ENCODE data around the gene SYNPO. TPM values are rescaled to one million over a fixed set of nuclear protein-coding genes. Genes with fewer than 3 reads are reported as not detected.

SYNPO gene
- total RNA-seq, 2 donors from 2014 or later = 4.2 to 4.5 TPM

DNA sequence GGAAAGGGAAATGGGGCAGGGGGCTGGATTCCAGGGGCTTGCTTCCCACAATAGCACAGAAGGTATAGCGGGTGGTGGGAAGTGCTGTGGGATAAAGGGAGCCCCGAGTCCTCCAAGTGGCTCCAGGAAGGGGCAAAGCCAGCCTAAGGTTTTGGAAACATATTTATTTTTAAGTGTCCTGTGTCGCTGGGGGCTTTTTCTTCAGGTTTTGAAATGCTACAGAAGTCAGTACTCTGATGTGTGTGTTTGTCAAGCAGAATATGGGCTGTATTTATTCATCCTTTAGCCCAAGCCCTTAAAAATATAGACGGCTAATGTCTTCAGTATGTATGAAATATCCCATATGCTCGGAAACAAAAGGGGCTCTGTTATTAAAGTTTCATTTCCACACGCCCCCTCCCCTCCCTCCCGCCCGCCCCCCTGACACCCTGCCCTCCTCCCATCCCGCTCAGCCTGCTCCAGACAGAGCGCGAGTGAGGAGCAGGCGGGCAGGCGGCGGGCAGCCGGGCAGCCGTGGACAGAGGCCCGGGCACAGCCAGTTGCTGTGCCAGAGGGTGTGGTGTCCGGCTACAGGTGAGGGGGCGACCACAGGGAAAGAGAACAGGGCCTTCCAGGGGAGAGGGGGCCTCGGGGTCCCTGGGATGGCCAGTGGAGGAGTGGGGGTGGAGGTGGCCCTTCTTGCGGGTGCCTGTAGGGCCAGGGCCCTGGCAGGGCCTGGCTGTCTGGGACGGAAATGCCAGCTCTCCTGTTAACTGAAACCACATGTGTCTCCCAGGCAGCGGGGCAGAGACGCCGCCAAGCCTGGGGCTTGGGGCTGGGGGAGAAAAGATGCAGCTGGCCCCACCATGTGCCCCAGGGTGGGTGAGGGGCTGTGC is 39.6 kb upstream of the SYNPO start:
- no peak for DNase-seq
- TF ChIP-seq, protein P1, sequence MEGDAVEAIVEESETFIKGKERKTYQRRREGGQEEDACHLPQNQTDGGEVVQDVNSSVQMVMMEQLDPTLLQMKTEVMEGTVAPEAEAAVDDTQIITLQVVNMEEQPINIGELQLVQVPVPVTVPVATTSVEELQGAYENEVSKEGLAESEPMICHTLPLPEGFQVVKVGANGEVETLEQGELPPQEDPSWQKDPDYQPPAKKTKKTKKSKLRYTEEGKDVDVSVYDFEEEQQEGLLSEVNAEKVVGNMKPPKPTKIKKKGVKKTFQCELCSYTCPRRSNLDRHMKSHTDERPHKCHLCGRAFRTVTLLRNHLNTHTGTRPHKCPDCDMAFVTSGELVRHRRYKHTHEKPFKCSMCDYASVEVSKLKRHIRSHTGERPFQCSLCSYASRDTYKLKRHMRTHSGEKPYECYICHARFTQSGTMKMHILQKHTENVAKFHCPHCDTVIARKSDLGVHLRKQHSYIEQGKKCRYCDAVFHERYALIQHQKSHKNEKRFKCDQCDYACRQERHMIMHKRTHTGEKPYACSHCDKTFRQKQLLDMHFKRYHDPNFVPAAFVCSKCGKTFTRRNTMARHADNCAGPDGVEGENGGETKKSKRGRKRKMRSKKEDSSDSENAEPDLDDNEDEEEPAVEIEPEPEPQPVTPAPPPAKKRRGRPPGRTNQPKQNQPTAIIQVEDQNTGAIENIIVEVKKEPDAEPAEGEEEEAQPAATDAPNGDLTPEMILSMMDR (conservative IDR thresholded peaks at IDR 0.05) = no peak
- H3K27me3 Mint-ChIP-seq (ENCODE audit: insufficient read depth) = no peaks in the 10 kb centered on the region

DNA sequence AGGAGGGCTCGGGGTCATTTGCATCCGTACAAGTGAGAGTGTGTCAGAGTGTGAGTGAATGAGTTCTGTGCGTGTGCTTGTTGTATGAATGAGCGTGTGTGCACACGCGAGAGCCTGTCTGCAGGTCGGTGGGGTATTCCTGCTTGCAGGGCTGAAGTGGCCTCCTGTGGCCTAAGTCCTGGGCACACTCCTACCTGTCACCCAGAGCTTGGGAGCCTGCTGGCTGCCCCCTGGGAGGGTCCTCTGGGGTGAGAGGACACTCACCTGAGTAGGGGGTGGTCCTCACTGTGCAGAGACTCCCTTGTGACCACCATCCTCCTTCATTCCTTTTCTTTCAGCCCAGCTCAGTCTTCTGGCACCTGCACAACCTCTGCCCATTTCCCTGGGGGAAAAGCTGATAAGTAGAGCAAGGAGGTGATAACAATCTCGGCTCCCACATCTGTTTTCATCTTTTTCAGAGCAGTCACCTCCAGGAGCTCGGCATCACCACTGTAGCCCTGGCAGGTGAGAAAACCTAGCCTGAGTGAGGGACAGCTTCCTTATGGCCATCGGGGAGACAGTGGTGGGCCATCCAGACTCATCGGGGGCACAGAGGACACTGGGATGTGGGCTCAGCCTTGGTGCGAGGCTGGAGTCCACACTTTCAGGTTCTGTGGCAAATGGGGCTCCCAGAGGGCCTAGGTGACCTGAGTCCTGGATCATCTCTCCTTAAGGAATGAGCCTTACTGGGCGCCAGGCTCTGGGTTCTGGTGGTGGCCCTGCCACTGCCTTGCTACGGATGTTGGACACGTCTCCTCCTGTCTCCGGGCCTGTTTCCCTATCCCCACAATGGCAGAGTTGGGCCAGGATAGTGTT is 38.7 kb upstream of the SYNPO start:
- peaks cover 6% of the 10 kb centered on the region for H3K4me1 ChIP-seq (ENCODE audit: control insufficient read depth, insufficient read depth, low read length)
- no peak overlapping the region for H3K4me3 Mint-ChIP-seq
- H3K4me3 ChIP-seq (ENCODE audit: low read length) = no peak overlapping the region
- H3K27me3 ChIP-seq (ENCODE audit: control insufficient read depth, insufficient read depth, low read length, poor library complexity, severe bottlenecking) = no peaks in the 10 kb centered on the region
- no peaks in the 10 kb centered on the region for H3K36me3 ChIP-seq (ENCODE audit: control insufficient read depth, insufficient read depth, low read length)
- no peaks in the 10 kb centered on the region for H3K9me3 ChIP-seq (ENCODE audit: control insufficient read depth, low read length)
- no peak for DNase-seq
- TF ChIP-seq, protein P1 (conservative IDR thresholded peaks at IDR 0.05) = no peak
- WGBS, 2 experiments (ENCODE audit: insufficient coverage in 1 of 2, insufficient read length in 1 of 2) = 87 to 93% methylated on average over 11 to 16 of the region's 16 CpGs
- no peak overlapping the region for H3K27ac ChIP-seq (ENCODE audit: low read depth, low read length)
- H3K36me3 Mint-ChIP-seq (ENCODE audit: low read depth) = no peaks in the 10 kb centered on the region
- H3K27ac Mint-ChIP-seq = no peak overlapping the region
- no peaks in the 10 kb centered on the region for H3K9me3 Mint-ChIP-seq
- peaks cover 35% of the 10 kb centered on the region for H3K4me1 Mint-ChIP-seq
- no peak overlapping the region for H3K9ac ChIP-seq (ENCODE audit: extremely low read depth, low read length, poor library complexity, severe bottlenecking)
- no peaks in the 10 kb centered on the region for H3K27me3 Mint-ChIP-seq (ENCODE audit: insufficient read depth)

More for the DNA sequence above, 39.6 kb upstream of the SYNPO start:
- Histone ChIP-seq H3K4me3 (ENCODE audit: low read length) (no peak overlapping the region), H3K9me3 (ENCODE audit: control insufficient read depth, low read length) (no peaks in the 10 kb centered on the region), H3K4me1 (ENCODE audit: control insufficient read depth, insufficient read depth, low read length) (peaks cover 9% of the 10 kb centered on the region), H3K27me3 (ENCODE audit: control insufficient read depth, insufficient read depth, low read length, poor library complexity, severe bottlenecking) (no peaks in the 10 kb centered on the region), H3K36me3 (ENCODE audit: control insufficient read depth, insufficient read depth, low read length) (no peaks in the 10 kb centered on the region), H3K9ac (ENCODE audit: extremely low read depth, low read length, poor library complexity, severe bottlenecking) (no peak overlapping the region), H3K27ac (ENCODE audit: low read depth, low read length) (no peak overlapping the region)
- no peak overlapping the region for H3K4me3 Mint-ChIP-seq
- H3K27ac Mint-ChIP-seq = no peak overlapping the region
- WGBS, 2 experiments (ENCODE audit: insufficient coverage in 1 of 2, insufficient read length in 1 of 2) = 94 to 96% methylated on average over 9 to 22 of the region's 25 CpGs
- H3K36me3 Mint-ChIP-seq (ENCODE audit: low read depth) = no peaks in the 10 kb centered on the region
- no peaks in the 10 kb centered on the region for H3K9me3 Mint-ChIP-seq
- peaks cover 34% of the 10 kb centered on the region for H3K4me1 Mint-ChIP-seq

DNA sequence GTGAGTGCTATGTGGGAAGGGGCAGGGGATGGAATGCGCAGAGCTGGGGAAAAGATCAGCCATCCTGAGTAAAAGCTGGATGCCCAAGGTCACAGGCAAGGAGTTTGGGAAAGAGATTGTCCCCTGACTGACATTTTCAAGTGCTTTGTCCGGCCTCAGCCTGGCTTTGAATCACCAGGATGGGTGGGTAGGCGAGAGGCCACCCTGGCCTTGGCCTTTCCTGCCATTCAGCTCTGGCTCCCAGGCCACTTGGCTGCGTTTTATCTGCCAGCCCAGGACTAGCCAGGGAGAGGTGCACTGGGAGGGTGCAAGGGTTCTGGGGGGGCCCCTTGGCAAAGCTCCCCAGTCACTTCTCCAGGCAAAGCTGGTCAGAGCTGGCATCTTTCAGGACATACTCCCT is 37.4 kb upstream of the SYNPO start:
- Histone ChIP-seq H3K4me1 (ENCODE audit: control insufficient read depth, insufficient read depth, low read length) (peaks cover 6% of the 10 kb centered on the region), H3K9ac (ENCODE audit: extremely low read depth, low read length, poor library complexity, severe bottlenecking) (no peak overlapping the region), H3K27ac (ENCODE audit: low read depth, low read length) (no peak overlapping the region), H3K9me3 (ENCODE audit: control insufficient read depth, low read length) (no peaks in the 10 kb centered on the region), H3K36me3 (ENCODE audit: control insufficient read depth, insufficient read depth, low read length) (no peaks in the 10 kb centered on the region), H3K4me3 (ENCODE audit: low read length) (no peak overlapping the region), H3K27me3 (ENCODE audit: control insufficient read depth, insufficient read depth, low read length, poor library complexity, severe bottlenecking) (no peaks in the 10 kb centered on the region)
- Mint-ChIP-seq H3K9me3 (no peaks in the 10 kb centered on the region), H3K36me3 (ENCODE audit: low read depth) (no peaks in the 10 kb centered on the region), H3K4me1 (peaks cover 34% of the 10 kb centered on the region), H3K27ac (no peak overlapping the region), H3K27me3 (ENCODE audit: insufficient read depth) (no peaks in the 10 kb centered on the region), H3K4me3 (no peak overlapping the region)
- DNase-seq = no peak
- WGBS, 2 experiments (ENCODE audit: insufficient coverage in 1 of 2, insufficient read length in 1 of 2) = 92 to 95% methylated on average over 3 to 4 of the region's 4 CpGs
- TF ChIP-seq, protein P1 (conservative IDR thresholded peaks at IDR 0.05) = no peak
